HG03575 (cell line): ENCODE measurements around the gene RAB5A.
"Not testable (repeated sequence)": the region's sequence is repeated elsewhere in the genome, so short reads cannot be mapped to it uniquely, and the experiment has no call there.

Source experiments
- ATAC-seq: cut with Tn5 transposase; IDR thresholded peaks from one replicate; pipeline ENCODE4 v1.9.1; 2021; ENCODE audit not compliant: unreplicated experiment, insufficient number of reproducible peaks, low FRiP score; ENCODE audit errors: extremely low read depth

RAB5A gene

GRCh38 chr3:19946832-19947548 lies at the start of gene RAB5A:
RAB5A (plus strand) TSS chr3:19947097; CDS start chr3:19950899, 3,802 bp downstream.
- ATAC-seq: peak; percentile 98

GRCh38 chr3:19898721-19899120 lies 48.2 kb upstream of the RAB5A start:
- no peak for ATAC-seq

- ATAC-seq: no peak
These were observed 47.6 kb upstream of the RAB5A start for GRCh38 chr3:19899264-19899663.

GRCh38 chr3:19899833-19900232 lies 47.1 kb upstream of the RAB5A start:
- ATAC-seq: not testable (repeated sequence)

- no peak for ATAC-seq
These were observed 45.6 kb upstream of the RAB5A start for GRCh38 chr3:19901337-19901736.

- no peak for ATAC-seq
These were observed 45.0 kb upstream of the RAB5A start for GRCh38 chr3:19901918-19902317.

GRCh38 chr3:19903649-19904048 lies 43.2 kb upstream of the RAB5A start:
- ATAC-seq: no peak

GRCh38 chr3:19907523-19907922 lies 39.4 kb upstream of the RAB5A start:
- no peak for ATAC-seq

GRCh38 chr3:19911452-19911851 lies 35.4 kb upstream of the RAB5A start:
- no peak for ATAC-seq

- ATAC-seq: no peak
These were observed 29.7 kb upstream of the RAB5A start for GRCh38 chr3:19917167-19917566.

- no peak for ATAC-seq
These were observed 26.4 kb upstream of the RAB5A start for GRCh38 chr3:19920401-19921080.

- ATAC-seq: peak; percentile 77
These were observed 15.7 kb upstream of the RAB5A start for GRCh38 chr3:19931180-19931692.

GRCh38 chr3:19931767-19932188 lies 15.1 kb upstream of the RAB5A start:
- peak; percentile 33 for ATAC-seq

- ATAC-seq: no peak
These were observed 14.5 kb upstream of the RAB5A start for GRCh38 chr3:19932422-19932821.

GRCh38 chr3:19934098-19934566 lies 12.8 kb upstream of the RAB5A start, which contains the start of gene EFHB:
EFHB (minus strand) TSS chr3:19934217; CDS start chr3:19934018, 199 bp downstream.
- no peak for ATAC-seq

- ATAC-seq: no peak
These were observed 9.2 kb upstream of the RAB5A start for GRCh38 chr3:19937459-19938294.

GRCh38 chr3:19938295-19938627 lies 8.6 kb upstream of the RAB5A start:
- ATAC-seq: no peak

GRCh38 chr3:19940643-19941042 lies 6.3 kb upstream of the RAB5A start:
- ATAC-seq: no peak

- no peak for ATAC-seq
These were observed 1.4 kb upstream of the RAB5A start for GRCh38 chr3:19945534-19945933.
